Esophagus muscularis mucosa (tissue), 3 donors: Measurements from ENCODE around the gene LRRC42.

ENCODE experiments used
- POLR2A ChIP-seq: fragments of 450-650 bp; IDR thresholded peaks from one replicate; pipeline ENCODE4 v1.6.1; 2017; ENCODE audit warnings: antibody characterized with exemption, moderate library complexity, mild to moderate bottlenecking, low read depth
- POLR2AphosphoS5 ChIP-seq, 2 donors: sonication (generic); formaldehyde crosslinking; IDR thresholded peaks; one replicate each; pipeline ENCODE4 v1.6.1; 2017; ENCODE audit warnings: antibody characterized with exemption in 2 of 2
- TF ChIP-seq, protein P1 (sequence below), 3 experiments: fragments of 200-600 bp in 2 of 3; fragments of 450-650 bp in 1 of 3; sonication (generic) in 2 of 3; IDR thresholded peaks; one replicate each; pipeline ENCODE4 v1.5.1; 2017 to 2019; ENCODE audit warnings: antibody characterized with exemption in 3 of 3, mild to moderate bottlenecking in 2 of 3, moderate library complexity in 1 of 3

DNA sequence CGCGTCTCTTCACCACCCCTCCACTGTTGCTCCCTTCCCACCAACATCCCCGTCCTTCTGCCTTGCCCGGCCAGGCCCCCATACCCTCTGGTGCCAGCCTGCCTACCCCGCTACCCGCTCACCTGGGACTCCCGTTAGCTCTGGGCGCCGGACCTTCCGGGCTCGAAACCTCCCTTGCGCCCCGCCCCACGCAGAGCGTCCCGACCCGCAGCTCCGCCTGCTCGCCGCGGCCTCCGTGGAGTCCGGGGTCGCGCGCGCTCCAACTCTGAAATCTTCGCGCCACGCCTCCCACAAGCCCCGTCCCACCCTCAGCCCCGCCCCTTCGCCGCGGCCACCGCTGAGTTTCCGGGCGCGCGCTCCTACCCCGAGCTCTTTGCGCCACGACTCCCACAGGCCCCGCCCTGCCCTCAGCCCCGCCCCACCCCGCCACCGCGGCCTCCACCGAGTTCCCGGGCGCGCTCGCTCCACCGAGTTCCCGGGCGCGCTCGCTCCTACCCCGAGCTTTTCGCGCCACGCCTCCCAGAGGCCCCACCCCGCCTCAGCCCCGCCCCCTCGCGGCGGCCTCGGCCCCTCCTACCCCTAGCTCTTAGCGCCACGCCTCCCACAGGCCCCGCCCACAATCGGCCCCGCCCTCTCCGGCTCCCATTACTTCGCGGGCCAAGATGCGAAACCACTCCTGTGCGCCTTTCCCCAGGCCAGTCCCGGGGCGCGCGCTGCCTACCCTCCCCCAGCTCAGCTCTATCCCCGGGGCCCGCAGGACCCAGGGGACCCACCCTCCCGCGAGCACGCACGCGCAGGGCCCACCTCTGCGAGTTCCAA is 508 bp upstream of the LRRC42 start, which contains the start of gene IFT25:
- TF ChIP-seq, protein P1, sequence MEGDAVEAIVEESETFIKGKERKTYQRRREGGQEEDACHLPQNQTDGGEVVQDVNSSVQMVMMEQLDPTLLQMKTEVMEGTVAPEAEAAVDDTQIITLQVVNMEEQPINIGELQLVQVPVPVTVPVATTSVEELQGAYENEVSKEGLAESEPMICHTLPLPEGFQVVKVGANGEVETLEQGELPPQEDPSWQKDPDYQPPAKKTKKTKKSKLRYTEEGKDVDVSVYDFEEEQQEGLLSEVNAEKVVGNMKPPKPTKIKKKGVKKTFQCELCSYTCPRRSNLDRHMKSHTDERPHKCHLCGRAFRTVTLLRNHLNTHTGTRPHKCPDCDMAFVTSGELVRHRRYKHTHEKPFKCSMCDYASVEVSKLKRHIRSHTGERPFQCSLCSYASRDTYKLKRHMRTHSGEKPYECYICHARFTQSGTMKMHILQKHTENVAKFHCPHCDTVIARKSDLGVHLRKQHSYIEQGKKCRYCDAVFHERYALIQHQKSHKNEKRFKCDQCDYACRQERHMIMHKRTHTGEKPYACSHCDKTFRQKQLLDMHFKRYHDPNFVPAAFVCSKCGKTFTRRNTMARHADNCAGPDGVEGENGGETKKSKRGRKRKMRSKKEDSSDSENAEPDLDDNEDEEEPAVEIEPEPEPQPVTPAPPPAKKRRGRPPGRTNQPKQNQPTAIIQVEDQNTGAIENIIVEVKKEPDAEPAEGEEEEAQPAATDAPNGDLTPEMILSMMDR (IDR thresholded peaks at IDR 0.05), result no peak
- peak; percentile 83 to 93 for TF ChIP-seq POLR2AphosphoS5 (IDR thresholded peaks at IDR 0.05)
- TF ChIP-seq POLR2A, result peak; percentile 54
